HEK293 (cell line): Measurements from ENCODE around the gene TMEM134.

Source experiments
- CTCF ChIP-seq: fragments of 450-650 bp; formaldehyde crosslinking; IDR thresholded peaks from 2 replicates; pipeline ENCODE4 v1.5.1; 2016; ENCODE audit warnings: missing biosample characterization, missing genetic modification characterization
- SALL2 ChIP-seq: fragments of 450-650 bp; formaldehyde crosslinking; IDR thresholded peaks from 2 replicates; pipeline ENCODE4 v1.5.0; 2017; ENCODE audit warnings: missing biosample characterization, mild to moderate bottlenecking, missing genetic modification characterization, borderline replicate concordance
- YY1 ChIP-seq: fragments of 450-650 bp; formaldehyde crosslinking; IDR thresholded peaks from 2 replicates; pipeline ENCODE4 v1.5.1; 2018; ENCODE audit warnings: missing biosample characterization, missing genetic modification characterization
- ZBTB49 ChIP-seq: fragments of 450-650 bp; formaldehyde crosslinking; IDR thresholded peaks from 2 replicates; pipeline ENCODE4 v1.5.1; 2016; ENCODE audit warnings: missing biosample characterization, missing genetic modification characterization, low read depth
- ZFP3 ChIP-seq: fragments of 450-650 bp; formaldehyde crosslinking; IDR thresholded peaks from 2 replicates; pipeline ENCODE4 v1.5.1; 2016; ENCODE audit warnings: low read depth, missing biosample characterization, missing genetic modification characterization
- ZNF10 ChIP-seq: fragments of 450-650 bp; formaldehyde crosslinking; IDR thresholded peaks from 2 replicates; pipeline ENCODE4 v1.5.1; 2017; ENCODE audit warnings: missing biosample characterization, missing genetic modification characterization
- ZNF155 ChIP-seq: fragments of 450-650 bp; formaldehyde crosslinking; IDR thresholded peaks from 2 replicates; pipeline ENCODE4 v1.5.1; 2016; ENCODE audit warnings: missing biosample characterization, missing genetic modification characterization
- ZNF239 ChIP-seq: fragments of 450-650 bp; formaldehyde crosslinking; IDR thresholded peaks from 2 replicates; pipeline ENCODE4 v1.5.1; 2016; ENCODE audit warnings: missing biosample characterization, missing genetic modification characterization
- ZNF354C ChIP-seq: fragments of 450-650 bp; formaldehyde crosslinking; IDR thresholded peaks from 2 replicates; pipeline ENCODE4 v1.5.1; 2016; ENCODE audit warnings: missing biosample characterization, missing genetic modification characterization, low read depth, borderline replicate concordance

GRCh38 chr11:67435031-67435726, 33.9 kb downstream of the TMEM134 start:
- TF ChIP-seq SALL2 (tag by site-specific recombination) (no peak), YY1 (no peak), ZBTB49 (tag by site-specific recombination) (no peak), ZFP3 (no peak), ZNF239 (tag by site-specific recombination) (no peak), CTCF (tag by site-specific recombination) (no peak), ZNF354C (tag by site-specific recombination) (no peak), ZNF10 (tag by site-specific recombination) (no peak), ZNF155 (tag by site-specific recombination) (no peak)
